Stimulated activated CD8-positive, alpha-beta memory T cell treated with anti-CD3 and anti-CD28 coated beads, Interleukin-4, amount 100 ng/mL, for 1 hour (primary cell): ENCODE data around the gene STK35.

Experiments
- DNase-seq, 2 donors: peaks; one replicate each; pipeline ENCODE4 v3.0.0-alpha.2; 2020; ENCODE audit warnings: low read depth in 2 of 2, low spot score in 1 of 2

Gene STK35

GRCh38 chr20:2104236-2104635, 2.6 kb downstream of the STK35 start:
- no peak for DNase-seq

GRCh38 chr20:2108498-2108897, 6.9 kb downstream of the STK35 start:
- DNase-seq: no peak

GRCh38 chr20:2108987-2109386, 7.4 kb downstream of the STK35 start:
- no peak for DNase-seq

- no peak for DNase-seq
Observed at GRCh38 chr20:2109425-2110210, 8.0 kb downstream of the STK35 start.

- no peak for DNase-seq
Observed at GRCh38 chr20:2112910-2113309, 11.3 kb downstream of the STK35 start.

- no peak for DNase-seq
Observed at GRCh38 chr20:2114127-2114959, 12.7 kb downstream of the STK35 start.

- no peak for DNase-seq
Observed at GRCh38 chr20:2114990-2115681, 13.5 kb downstream of the STK35 start.

GRCh38 chr20:2116170-2116940, 14.7 kb downstream of the STK35 start:
- DNase-seq: no peak

- no peak for DNase-seq
Observed at GRCh38 chr20:2118783-2119182, 17.2 kb downstream of the STK35 start.

GRCh38 chr20:2122936-2123335, 21.3 kb downstream of the STK35 start:
- no peak for DNase-seq

- DNase-seq: no peak
Observed at GRCh38 chr20:2123720-2124119, 22.1 kb downstream of the STK35 start.

GRCh38 chr20:2124564-2125213, 23.1 kb downstream of the STK35 start:
- no peak for DNase-seq

- DNase-seq: no peak
Observed at GRCh38 chr20:2125474-2126112, 24.0 kb downstream of the STK35 start.

GRCh38 chr20:2127238-2127637, 25.6 kb downstream of the STK35 start:
- DNase-seq: no peak

GRCh38 chr20:2128542-2128941, 26.9 kb downstream of the STK35 start:
- DNase-seq: no peak

- no peak for DNase-seq
Observed at GRCh38 chr20:2130062-2130591, 28.5 kb downstream of the STK35 start.

GRCh38 chr20:2130683-2131082, 29.1 kb downstream of the STK35 start:
- no peak for DNase-seq

GRCh38 chr20:2131366-2131765, 29.7 kb downstream of the STK35 start:
- no peak for DNase-seq

- no peak for DNase-seq
Observed at GRCh38 chr20:2132461-2132901, 30.9 kb downstream of the STK35 start.
